WI38 (cell line): ENCODE data around the gene RAB8A.
A peak's percentile ranks its signal among the peaks of the same experiment; 100 is the strongest.

ENCODE experiments used
- H3K4me3 ChIP-seq: 2 replicates; pipeline ENCODE4 v1.5.1; 2011; ENCODE audit warnings: low read depth, mild to moderate bottlenecking, control low read depth, low read length
- CTCF ChIP-seq: IDR thresholded peaks from 2 replicates; pipeline ENCODE4 v1.5.1; 2012; ENCODE audit warnings: low read depth, mild to moderate bottlenecking, control low read depth, low read length

The RAB8A gene

GRCh38 chr19:16111160-16111908, at the start of gene RAB8A:
Gene RAB8A (plus strand): TSS chr19:16111889. CDS start chr19:16111902, 13 bp downstream.
- peak; percentile 85 for TF ChIP-seq CTCF
- peak within 1 kb of the TSS; percentile 99 for H3K4me3 ChIP-seq

DNA sequence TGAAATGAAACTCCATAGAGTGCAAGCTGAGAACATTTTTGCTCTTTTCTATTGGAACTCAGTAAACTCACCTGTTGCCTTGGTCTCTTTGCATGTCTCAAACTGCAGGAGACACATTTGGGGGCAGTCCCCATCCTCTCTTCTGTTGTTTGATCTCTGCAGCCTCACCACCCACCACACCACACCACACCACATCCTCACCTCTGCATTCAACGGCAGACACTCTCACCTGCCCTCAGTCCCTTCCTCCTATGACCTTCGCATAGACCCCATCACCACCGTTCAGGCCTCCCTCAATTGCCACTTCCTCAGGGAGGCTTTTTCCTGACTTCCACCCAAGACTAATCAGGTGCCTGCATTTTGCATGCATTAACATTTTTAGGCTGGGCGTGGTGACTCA, 49.7 kb upstream of the RAB8A start:
- no peak overlapping the region for H3K4me3 ChIP-seq
- no peak for TF ChIP-seq CTCF

DNA sequence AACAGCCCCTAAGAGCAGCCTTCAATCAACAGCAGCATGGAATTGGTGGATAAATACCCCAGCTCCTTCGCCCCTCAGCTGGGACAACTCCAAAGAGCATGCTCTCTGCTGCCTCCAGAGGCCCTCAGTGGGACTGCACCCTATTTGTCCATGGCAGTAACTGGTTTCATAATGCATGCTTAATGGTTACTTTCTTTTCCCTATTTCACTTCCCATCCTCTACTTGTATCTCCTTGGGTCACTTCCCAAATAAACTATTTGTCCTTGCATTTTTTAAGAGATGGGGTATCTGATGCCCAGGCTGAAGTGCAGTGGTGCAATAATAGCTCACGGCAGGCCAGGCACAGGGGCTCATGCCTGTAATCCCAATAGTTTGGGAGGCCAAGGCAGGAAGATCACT, 48.9 kb upstream of the RAB8A start:
- peak; percentile 97 for TF ChIP-seq CTCF
- no peak overlapping the region for H3K4me3 ChIP-seq

DNA sequence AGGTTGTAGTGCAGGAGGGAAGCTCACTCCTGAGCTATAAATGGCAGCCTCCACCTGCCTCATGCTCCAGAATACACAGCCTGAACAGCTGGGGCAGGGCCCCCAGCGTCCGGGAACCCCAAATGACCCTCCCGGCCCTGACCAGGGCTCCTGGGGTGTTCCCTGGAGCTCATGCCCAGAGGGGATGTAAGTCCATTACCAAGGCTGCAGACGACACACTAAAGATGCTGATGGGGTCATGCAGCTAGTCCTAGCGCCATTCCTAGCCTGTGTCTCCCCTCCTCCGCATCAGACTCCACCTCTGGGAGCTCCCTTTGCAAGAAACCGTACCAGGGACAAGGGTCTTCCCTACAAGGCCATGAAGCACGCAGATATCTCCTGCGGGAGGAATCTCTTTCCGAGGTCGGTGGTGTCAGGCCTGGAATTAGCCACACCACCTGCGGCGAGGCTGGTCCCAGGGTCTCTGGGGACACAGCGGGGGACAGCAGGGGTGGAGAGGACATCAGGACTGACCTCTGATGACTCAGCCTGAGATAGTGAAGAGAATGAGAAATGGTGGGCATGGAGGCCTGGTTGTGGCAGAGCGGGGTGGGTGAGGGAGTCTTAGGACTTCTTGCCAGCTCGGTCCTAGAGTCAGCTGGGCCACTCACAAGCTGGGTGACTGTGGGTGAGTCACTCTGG, 47.3 kb upstream of the RAB8A start:
- H3K4me3 ChIP-seq, result no peak overlapping the region

GRCh38 chr19:16066611-16067104, 45.0 kb upstream of the RAB8A start:
- H3K4me3 ChIP-seq, result peak overlapping the region; percentile 61; the same call in 1 of the 2 replicates
- TF ChIP-seq CTCF, result no peak

More for the DNA sequence above, 47.3 kb upstream of the RAB8A start:
- TF ChIP-seq CTCF, result no peak

DNA sequence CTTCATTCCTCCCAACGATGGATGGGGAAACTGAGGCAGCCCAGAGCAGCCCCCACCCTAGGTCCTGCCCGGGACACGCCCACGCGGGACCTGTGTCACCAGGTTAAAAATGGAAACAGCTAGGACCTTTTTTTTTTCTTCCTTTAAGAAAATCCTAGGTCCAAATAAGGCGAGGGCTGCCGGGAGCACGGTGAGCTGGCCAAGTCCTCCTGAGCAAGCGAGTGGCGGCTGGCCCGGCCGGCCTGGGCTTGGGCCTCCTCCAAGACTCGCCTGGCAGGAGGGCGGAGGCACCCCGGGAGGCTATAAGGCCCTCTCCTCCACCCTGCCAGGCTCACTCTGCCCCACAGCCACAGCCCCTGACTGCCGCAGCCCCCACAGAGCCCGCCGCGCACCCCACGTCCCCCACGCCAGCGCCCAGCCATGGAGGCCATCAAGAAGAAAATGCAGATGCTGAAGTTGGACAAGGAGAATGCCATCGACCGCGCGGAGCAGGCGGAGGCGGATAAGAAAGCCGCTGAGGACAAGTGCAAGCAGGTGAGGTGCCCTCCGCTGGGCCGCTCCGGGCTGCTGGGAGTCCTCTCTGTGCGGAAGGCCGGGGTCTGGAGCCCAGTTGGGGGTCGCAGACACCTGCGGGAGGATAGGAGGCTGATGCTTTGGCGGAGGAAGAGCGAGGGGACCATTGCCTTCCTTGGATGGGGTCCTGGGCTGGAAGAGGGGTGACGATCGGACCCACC, 44.3 kb upstream of the RAB8A start:
- no peak for TF ChIP-seq CTCF
- H3K4me3 ChIP-seq, result peak overlapping the region; percentile 61
